Peyer's patch (tissue), 4 donors: ENCODE results near the gene GALR3. TPM values are rescaled to one million over a fixed set of nuclear protein-coding genes. Genes with fewer than 3 reads are reported as not detected.

Source experiments
- DNase-seq, 3 donors: peaks; one replicate each; pipeline ENCODE4 v3.0.0-alpha.2; 2017 to 2019
- H3K27ac ChIP-seq, 4 donors: fragments of 200-600 bp; sonication (generic); one replicate each; pipeline ENCODE4 v1.5.1; 2016 to 2019
- H3K27me3 ChIP-seq, 2 donors: fragments of 200-600 bp; sonication (generic); one replicate each; pipeline ENCODE4 v1.5.1; 2019
- H3K36me3 ChIP-seq, 3 donors: fragments of 200-600 bp; sonication (generic); one replicate each; pipeline ENCODE4 v1.5.1; 2016 to 2019
- H3K4me1 ChIP-seq, 4 donors: fragments of 200-600 bp; sonication (generic); one replicate each; pipeline ENCODE4 v1.5.1; 2016 to 2019
- H3K4me3 ChIP-seq, 4 donors: fragments of 200-600 bp; sonication (generic); 1 replicate in 3 of 4; 2 replicates in 1 of 4; pipeline ENCODE4 v1.5.1; 2016 to 2019; ENCODE audit warnings: mild to moderate bottlenecking in 1 of 4
- H3K9me3 ChIP-seq, 4 donors: fragments of 200-600 bp; sonication (generic); one replicate each; pipeline ENCODE4 v1.5.1; 2016 to 2019; ENCODE audit warnings: mild to moderate bottlenecking in 1 of 4
- POLR2A ChIP-seq, 2 donors: fragments of 450-650 bp; IDR thresholded peaks; one replicate each; pipeline ENCODE4 v1.5.1; 2017; ENCODE audit warnings: antibody characterized with exemption in 2 of 2, mild to moderate bottlenecking in 2 of 2, moderate library complexity in 2 of 2
- total RNA-seq, 4 donors: library from RNA; depleted of rRNA; stranded (reverse); fragments of >200 nt; gene quantifications; one replicate each; pipeline ENCODE4 v1.1.0, GENCODE V29; 2016
- TF ChIP-seq, protein P1 (sequence below), 6 experiments: fragments of 450-650 bp in 4 of 6; fragments of 200-600 bp in 2 of 6; sonication (generic) in 1 of 6; IDR thresholded peaks; one replicate each; pipeline ENCODE4 v1.5.1; 2017 to 2019; ENCODE audit warnings: antibody characterized with exemption in 6 of 6, mild to moderate bottlenecking in 3 of 6, moderate library complexity in 1 of 6

GALR3 gene
- total RNA-seq, 4 donors from 2014 or later, result not detected

DNA sequence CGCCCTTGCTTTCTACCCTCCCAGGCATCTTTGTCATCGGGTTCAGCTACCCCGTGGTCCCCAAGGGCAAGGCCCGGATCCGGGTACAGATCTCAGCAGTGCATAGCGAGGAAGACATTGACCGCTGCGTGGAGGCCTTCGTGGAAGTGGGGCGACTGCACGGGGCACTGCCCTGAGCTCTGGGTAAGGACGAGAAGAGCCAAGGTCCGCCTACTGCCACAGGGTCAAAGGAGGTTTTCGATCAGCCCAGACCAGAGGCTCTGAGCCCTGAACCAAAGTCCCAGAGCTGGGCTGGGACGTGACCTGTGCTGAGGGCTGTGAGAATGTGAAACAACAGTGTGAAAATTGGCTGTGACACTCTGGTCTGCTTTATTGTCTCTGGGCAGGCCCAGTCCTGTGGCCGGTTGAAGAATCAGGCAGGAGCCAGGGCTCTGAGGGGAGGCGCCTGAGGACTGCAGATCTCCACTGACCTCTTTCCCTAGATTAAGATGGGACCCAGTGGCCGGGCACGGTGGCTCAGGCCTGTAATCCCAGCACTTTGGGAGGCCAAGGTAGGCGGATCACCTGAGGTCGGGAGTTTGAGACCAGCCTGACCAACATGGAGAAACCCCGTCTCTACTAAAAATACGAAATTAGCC is 6.5 kb upstream of the GALR3 start:
- TF ChIP-seq, protein P1, sequence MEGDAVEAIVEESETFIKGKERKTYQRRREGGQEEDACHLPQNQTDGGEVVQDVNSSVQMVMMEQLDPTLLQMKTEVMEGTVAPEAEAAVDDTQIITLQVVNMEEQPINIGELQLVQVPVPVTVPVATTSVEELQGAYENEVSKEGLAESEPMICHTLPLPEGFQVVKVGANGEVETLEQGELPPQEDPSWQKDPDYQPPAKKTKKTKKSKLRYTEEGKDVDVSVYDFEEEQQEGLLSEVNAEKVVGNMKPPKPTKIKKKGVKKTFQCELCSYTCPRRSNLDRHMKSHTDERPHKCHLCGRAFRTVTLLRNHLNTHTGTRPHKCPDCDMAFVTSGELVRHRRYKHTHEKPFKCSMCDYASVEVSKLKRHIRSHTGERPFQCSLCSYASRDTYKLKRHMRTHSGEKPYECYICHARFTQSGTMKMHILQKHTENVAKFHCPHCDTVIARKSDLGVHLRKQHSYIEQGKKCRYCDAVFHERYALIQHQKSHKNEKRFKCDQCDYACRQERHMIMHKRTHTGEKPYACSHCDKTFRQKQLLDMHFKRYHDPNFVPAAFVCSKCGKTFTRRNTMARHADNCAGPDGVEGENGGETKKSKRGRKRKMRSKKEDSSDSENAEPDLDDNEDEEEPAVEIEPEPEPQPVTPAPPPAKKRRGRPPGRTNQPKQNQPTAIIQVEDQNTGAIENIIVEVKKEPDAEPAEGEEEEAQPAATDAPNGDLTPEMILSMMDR (IDR thresholded peaks at IDR 0.05), result no peak
- TF ChIP-seq POLR2A (IDR thresholded peaks at IDR 0.05), result no peak
- peaks cover 0 to 6% (median 0%) of the 10 kb centered on the region in 3 donors for H3K36me3 ChIP-seq
- peaks cover 10 to 20% (median 16%) of the 10 kb centered on the region in 4 donors for H3K4me1 ChIP-seq
- H3K27me3 ChIP-seq, result no peaks in the 10 kb centered on the region
- no peaks in the 10 kb centered on the region for H3K9me3 ChIP-seq
- no peak overlapping the region for H3K4me3 ChIP-seq
- DNase-seq, result no peak
- H3K27ac ChIP-seq, result no peak overlapping the region

DNA sequence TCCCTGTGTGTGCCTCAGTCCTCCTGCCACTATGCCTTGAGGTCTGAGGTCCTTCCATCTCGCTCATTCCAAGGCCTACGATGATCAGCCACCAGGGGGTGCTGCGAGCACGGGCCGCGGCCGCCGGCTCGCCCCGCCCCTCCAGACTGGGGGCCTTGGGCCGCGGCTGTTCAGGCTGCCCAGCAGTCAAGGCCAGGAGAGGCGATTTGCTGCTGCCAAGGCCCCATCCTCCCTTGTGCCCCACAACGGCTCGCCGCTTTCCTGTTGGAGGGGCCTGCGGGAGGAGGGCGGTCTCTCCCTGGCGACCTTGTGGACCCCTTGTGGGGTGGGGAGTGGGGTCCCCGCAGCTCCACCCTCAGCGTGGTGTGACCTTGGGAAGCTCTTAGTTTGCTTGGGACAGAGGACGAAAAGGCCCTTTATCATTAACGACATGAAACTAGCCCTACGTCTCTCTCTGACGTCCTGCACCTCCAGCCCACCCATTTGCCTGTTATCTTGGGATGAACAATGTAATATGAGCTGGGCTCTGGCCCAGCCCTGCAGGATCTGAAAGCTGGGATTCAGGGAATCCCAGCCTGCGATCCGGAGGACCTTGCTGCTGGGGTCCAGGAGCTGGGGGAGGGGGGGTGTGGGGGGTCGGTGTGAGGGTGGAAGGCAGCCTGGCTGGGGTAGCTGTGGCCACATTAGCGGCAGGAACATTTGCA is 5.3 kb upstream of the GALR3 start:
- Histone ChIP-seq H3K4me3 (peak overlapping the region; percentile 25 to 55 (median 43)), H3K36me3 (peaks cover 0 to 6% (median 0%) of the 10 kb centered on the region in 3 donors), H3K27me3 (no peaks in the 10 kb centered on the region), H3K4me1 (peaks cover 10 to 20% (median 16%) of the 10 kb centered on the region in 4 donors), H3K9me3 (no peaks in the 10 kb centered on the region), H3K27ac (peak overlapping the region in 1 of 4 donors; percentile 13)
- peak; percentile 76 to 91 (median 91) for DNase-seq
- TF ChIP-seq, protein P1 (IDR thresholded peaks at IDR 0.05), result peak; percentile 87 to 99 (median 96)
- TF ChIP-seq POLR2A (IDR thresholded peaks at IDR 0.05), result no peak

DNA sequence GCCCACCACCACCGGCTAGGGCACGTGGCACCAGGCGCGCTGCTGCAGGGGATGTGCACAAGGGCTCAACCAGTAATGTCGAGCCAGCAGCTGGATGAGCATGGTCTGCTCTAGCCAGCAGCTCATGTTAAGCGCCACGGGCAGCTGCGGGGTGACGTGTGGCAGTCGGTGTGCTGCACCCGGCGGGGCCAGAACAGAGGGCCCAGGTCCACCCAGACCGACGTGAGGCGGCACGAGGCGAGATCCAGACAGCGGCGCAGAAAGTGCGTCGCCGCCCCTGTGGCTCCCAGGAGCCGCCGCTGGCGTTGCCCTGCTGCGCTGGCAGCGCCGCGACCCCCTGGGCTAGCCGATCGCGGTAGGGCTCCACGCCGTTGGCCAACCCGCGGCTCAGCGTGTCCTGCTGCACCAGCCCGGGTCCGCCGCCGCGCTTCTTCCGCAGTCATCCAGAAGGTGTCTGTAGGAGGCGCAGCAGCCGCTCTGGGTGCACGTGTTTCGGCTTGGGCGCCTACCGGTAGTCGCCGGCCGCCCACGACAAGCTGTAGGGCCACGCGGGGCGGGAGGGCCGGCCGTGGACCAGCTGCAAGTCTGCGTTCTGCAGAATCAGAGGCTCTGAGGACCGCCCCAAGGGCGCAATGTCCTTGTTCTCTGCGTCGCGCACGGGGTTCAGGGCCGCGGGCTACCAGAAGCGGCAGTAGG is 4.6 kb upstream of the GALR3 start:
- Histone ChIP-seq H3K27me3 (no peaks in the 10 kb centered on the region), H3K9me3 (no peaks in the 10 kb centered on the region), H3K36me3 (peaks cover 0 to 6% (median 0%) of the 10 kb centered on the region in 3 donors), H3K27ac (peak overlapping the region in 1 of 4 donors; percentile 31), H3K4me3 (peak overlapping the region; percentile 25 to 55 (median 43)), H3K4me1 (peaks cover 10 to 20% (median 16%) of the 10 kb centered on the region in 4 donors)
- TF ChIP-seq, protein P1 (IDR thresholded peaks at IDR 0.05), result peak in 5 of 6 experiments; percentile 16 to 56 (median 49)
- TF ChIP-seq POLR2A (IDR thresholded peaks at IDR 0.05), result no peak
- peak; percentile 58 to 84 (median 84) for DNase-seq

DNA sequence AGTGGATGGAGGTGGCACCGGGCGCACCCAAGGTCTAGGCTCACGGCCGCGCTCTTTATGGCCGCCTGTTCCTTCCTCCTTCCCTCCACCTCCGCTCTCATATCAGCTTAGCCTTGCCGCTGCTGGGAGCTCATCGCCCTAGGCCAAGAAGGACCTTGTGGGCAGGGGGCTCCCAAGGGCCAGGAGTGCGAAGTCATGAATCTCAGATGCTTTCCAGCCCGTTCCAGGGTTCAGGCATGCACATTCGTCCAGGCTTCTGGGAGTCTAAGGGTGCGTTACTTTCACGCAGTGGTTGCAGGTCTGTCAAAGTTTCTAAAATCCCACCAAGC is 4.1 kb upstream of the GALR3 start:
- Histone ChIP-seq H3K4me3 (peak overlapping the region in 3 of 4 donors; percentile 42 to 55 (median 44)), H3K27ac (peak overlapping the region in 1 of 4 donors; percentile 31), H3K4me1 (peaks cover 10 to 21% (median 16%) of the 10 kb centered on the region in 4 donors), H3K9me3 (no peaks in the 10 kb centered on the region), H3K27me3 (no peaks in the 10 kb centered on the region), H3K36me3 (peaks cover 0 to 6% (median 0%) of the 10 kb centered on the region in 3 donors)
- no peak for DNase-seq
- TF ChIP-seq, protein P1 (IDR thresholded peaks at IDR 0.05), result no peak
- no peak for TF ChIP-seq POLR2A (IDR thresholded peaks at IDR 0.05)

DNA sequence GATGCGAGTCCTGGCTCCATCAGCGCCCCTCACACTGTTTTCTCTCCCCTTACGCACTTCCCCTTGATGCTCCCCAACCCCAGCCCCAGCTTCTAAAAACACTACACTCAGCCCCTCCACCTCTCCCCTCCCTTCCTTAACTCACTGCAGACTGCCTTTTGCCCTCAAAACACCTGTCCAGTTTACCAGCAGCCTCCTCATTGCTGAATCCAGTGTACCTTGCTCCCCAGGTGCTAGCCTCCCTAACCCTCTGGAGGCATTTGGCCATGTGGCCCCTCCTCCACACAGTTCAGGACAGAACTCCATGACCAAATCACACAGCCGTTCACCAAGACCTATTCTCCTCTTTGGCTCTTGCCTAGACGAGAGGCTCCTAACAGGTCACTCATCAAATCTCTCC is 2.8 kb upstream of the GALR3 start:
- Histone ChIP-seq H3K4me1 (peaks cover 10 to 28% (median 18%) of the 10 kb centered on the region in 4 donors), H3K27ac (no peak overlapping the region), H3K9me3 (no peaks in the 10 kb centered on the region), H3K36me3 (peaks cover 0 to 3% (median 0%) of the 10 kb centered on the region in 3 donors), H3K4me3 (no peak overlapping the region), H3K27me3 (no peaks in the 10 kb centered on the region)
- no peak for DNase-seq
- TF ChIP-seq, protein P1 (IDR thresholded peaks at IDR 0.05), result no peak
- TF ChIP-seq POLR2A (IDR thresholded peaks at IDR 0.05), result no peak
